CD4-positive, alpha-beta memory T cell (primary cell): ENCODE measurements around the gene PDSS2. TPM values are rescaled to one million over a fixed set of nuclear protein-coding genes. Genes with fewer than 3 reads are reported as not detected.
A peak's percentile ranks its signal among the peaks of the same experiment; 100 is the strongest.
"Not testable (repeated sequence)": the region's sequence is repeated elsewhere in the genome, so short reads cannot be mapped to it uniquely, and the experiment has no call there.

ENCODE experiments used
- CTCF ChIA-PET: fragments of 350-600 bp; sonication (Branson Sonifier 250); formaldehyde crosslinking; loops from one replicate; lab custom pipeline; 2021; ENCODE audit warnings: inconsistent platforms; ENCODE audit not compliant: partially characterized antibody; lab: Charles Lee
- POLR2A ChIA-PET: fragments of 350-600 bp; sonication (Branson Sonifier 250); formaldehyde crosslinking; loops from one replicate; lab custom pipeline; 2021; ENCODE audit not compliant: partially characterized antibody; lab: Charles Lee
- DNase-seq, 5 donors: peaks; one replicate each; pipeline versions ENCODE4 v3.0.0 to v3.0.0-alpha.2; 2020 to 2022; ENCODE audit warnings: mixed read lengths in 1 of 5
- H3K27ac ChIP-seq: one replicate; pipeline ENCODE4 v1.7.0; 2013; ENCODE audit warnings: low read depth, low read length
- H3K27me3 ChIP-seq: 2 replicates; pipeline ENCODE4 v1.7.0; 2013; ENCODE audit warnings: mild to moderate bottlenecking, low read length, moderate library complexity; ENCODE audit not compliant: insufficient read depth
- H3K36me3 ChIP-seq: 2 replicates; pipeline ENCODE4 v1.7.0; 2013; ENCODE audit warnings: mild to moderate bottlenecking, low read length, moderate library complexity; ENCODE audit not compliant: insufficient read depth
- H3K4me1 ChIP-seq: 2 replicates; pipeline ENCODE4 v1.7.0; 2013; ENCODE audit warnings: mild to moderate bottlenecking, low read length, moderate library complexity; ENCODE audit not compliant: insufficient read depth
- H3K4me3 ChIP-seq, 2 donors: one replicate each; pipeline ENCODE4 v1.7.0; 2013; ENCODE audit warnings: low read length in 2 of 2, mild to moderate bottlenecking in 1 of 2
- H3K9me3 ChIP-seq, 2 donors: one replicate each; pipeline ENCODE4 v1.7.0; 2013; ENCODE audit warnings: low read length in 2 of 2, control low read depth in 1 of 2; ENCODE audit not compliant: control insufficient read depth in 1 of 2
- H3K27ac Mint-ChIP-seq, 7 donors: one replicate each; pipeline ENCODE4 v1.8.0; 2020 to 2021; ENCODE audit warnings: mixed read lengths in 7 of 7, mild to moderate bottlenecking in 6 of 7, inconsistent platforms in 3 of 7, moderate library complexity in 3 of 7
- H3K27me3 Mint-ChIP-seq, 2 donors: one replicate each; pipeline ENCODE4 v1.8.0; 2020 to 2021; ENCODE audit warnings: mixed read lengths in 2 of 2
- H3K36me3 Mint-ChIP-seq, 2 donors: one replicate each; pipeline ENCODE4 v1.8.0; 2020 to 2021; ENCODE audit warnings: mixed read lengths in 2 of 2, inconsistent platforms in 1 of 2, mild to moderate bottlenecking in 1 of 2
- H3K4me1 Mint-ChIP-seq, 4 donors: one replicate each; pipeline ENCODE4 v1.8.0; 2020 to 2021; ENCODE audit warnings: mixed read lengths in 4 of 4, mild to moderate bottlenecking in 1 of 4
- H3K4me3 Mint-ChIP-seq, 8 donors: one replicate each; pipeline ENCODE4 v1.8.0; 2020 to 2021; ENCODE audit warnings: mixed read lengths in 8 of 8, mild to moderate bottlenecking in 7 of 8, moderate library complexity in 6 of 8, inconsistent platforms in 3 of 8
- H3K9me3 Mint-ChIP-seq, 8 donors: one replicate each; pipeline ENCODE4 v1.8.0; 2020 to 2021; ENCODE audit warnings: mixed read lengths in 8 of 8, mild to moderate bottlenecking in 5 of 8, inconsistent platforms in 3 of 8, moderate library complexity in 1 of 8
- intact Hi-C: fragments of 100-400 bp; cut with micrococcal nuclease; formaldehyde crosslinking; loops from one replicate; pipeline ENCODE4 v1.15.1; 2023
- polyA plus RNA-seq, 2 donors: library from polyadenylated mRNA; unstranded; fragments of 300-500 nt; fragmentation: Illumina TruSeq; gene quantifications; one replicate each; pipeline ENCODE4 v1.2.3, GENCODE V29; 2021
- total RNA-seq, 2 experiments: library from RNA; stranded (reverse); gene quantifications; one replicate each; pipeline ENCODE4 v1.2.3, GENCODE V29; 2021

The PDSS2 gene
- total and polyA plus RNA-seq, 4 experiments from 2014 or later: 10.0 to 14.3 (median 12.2) TPM

DNA sequence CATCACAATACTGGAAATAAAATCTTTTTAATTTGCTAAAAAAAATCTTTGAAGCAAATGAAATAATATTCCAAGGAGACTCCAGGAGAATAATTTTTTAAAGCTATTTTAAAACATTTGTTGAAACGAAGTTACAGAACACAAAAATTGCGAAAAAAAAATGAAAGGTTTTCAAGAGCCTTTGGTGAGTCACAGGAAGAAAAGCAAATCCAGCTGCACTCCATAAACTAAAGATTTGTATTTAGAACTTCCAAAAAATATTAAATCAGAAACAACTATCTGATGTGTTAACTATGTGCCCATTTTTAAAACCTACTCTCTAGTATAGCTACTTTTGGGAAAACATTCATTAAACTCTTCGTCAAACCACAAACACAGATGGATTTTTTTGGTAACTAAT, 23.6 kb downstream of the PDSS2 start:
- Histone ChIP-seq H3K4me3 (no peak overlapping the region), H3K36me3 (no peaks in the 10 kb centered on the region), H3K27ac (no peak overlapping the region), H3K9me3 (no peaks in the 10 kb centered on the region), H3K27me3 (no peaks in the 10 kb centered on the region), H3K4me1 (no peaks in the 10 kb centered on the region)
- CTCF ChIA-PET: no interaction called here
- POLR2A ChIA-PET: no interaction called here
- Mint-ChIP-seq H3K9me3 (no peaks in the 10 kb centered on the region), H3K27ac (no peak overlapping the region), H3K27me3 (no peaks in the 10 kb centered on the region), H3K4me3 (no peak overlapping the region), H3K36me3 (peaks cover 8 to 14% of the 10 kb centered on the region in 2 donors), H3K4me1 (peaks cover 17 to 32% (median 26%) of the 10 kb centered on the region in 4 donors)
- no peak for DNase-seq
- intact Hi-C loops: no loop called here

DNA sequence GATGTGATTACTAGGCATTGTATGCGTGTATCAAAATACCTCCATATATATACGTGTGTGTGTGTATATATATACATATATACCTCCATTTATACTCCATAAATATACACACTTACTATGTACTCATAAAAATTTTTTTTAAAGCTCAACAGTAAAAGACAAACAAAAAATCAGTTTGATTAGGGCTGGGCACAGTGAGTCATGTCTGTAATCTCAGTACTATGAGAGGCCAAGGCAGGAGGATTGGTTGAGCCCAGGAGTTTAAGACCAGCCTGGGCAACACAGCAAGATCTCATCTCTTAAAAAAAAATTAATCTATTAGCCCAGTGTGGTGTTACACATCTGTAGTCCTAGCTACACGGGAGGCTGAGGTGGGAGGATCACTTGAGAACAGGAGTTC, 24.6 kb downstream of the PDSS2 start:
- Histone ChIP-seq H3K4me1 (no peaks in the 10 kb centered on the region), H3K4me3 (no peak overlapping the region), H3K27ac (no peak overlapping the region), H3K27me3 (no peaks in the 10 kb centered on the region), H3K9me3 (no peaks in the 10 kb centered on the region), H3K36me3 (no peaks in the 10 kb centered on the region)
- ChIA-PET CTCF (interaction anchor here (0.7 kb wide), 1 partner anchor 1404 kb away, joined by 3 read pairs; no protein-coding TSS in a partner anchor), POLR2A (no interaction called here)
- Mint-ChIP-seq H3K36me3 (peaks cover 6 to 14% of the 10 kb centered on the region in 2 donors), H3K4me1 (peaks cover 14 to 29% (median 24%) of the 10 kb centered on the region in 4 donors), H3K27ac (no peak overlapping the region), H3K4me3 (no peak overlapping the region), H3K9me3 (no peaks in the 10 kb centered on the region), H3K27me3 (no peaks in the 10 kb centered on the region)
- DNase-seq: no peak
- intact Hi-C loops: no loop called here

GRCh38 chr6:107425951-107426350, 33.4 kb downstream of the PDSS2 start:
- H3K27ac ChIP-seq, H3K4me3 Mint-ChIP-seq, H3K4me3 ChIP-seq, DNase-seq, H3K4me1 ChIP-seq, POLR2A ChIA-PET, H3K9me3 ChIP-seq, intact Hi-C loops, H3K27me3 ChIP-seq, H3K27me3 Mint-ChIP-seq, H3K27ac Mint-ChIP-seq, CTCF ChIA-PET, H3K36me3 ChIP-seq: not testable (repeated sequence)
- peaks cover 24 to 32% of the 10 kb centered on the region in 2 donors for H3K36me3 Mint-ChIP-seq
- peaks cover 6 to 12% (median 11%) of the 10 kb centered on the region in 4 donors for H3K4me1 Mint-ChIP-seq
- H3K9me3 Mint-ChIP-seq: peaks cover 3 to 29% (median 15%) of the 10 kb centered on the region in 8 donors

DNA sequence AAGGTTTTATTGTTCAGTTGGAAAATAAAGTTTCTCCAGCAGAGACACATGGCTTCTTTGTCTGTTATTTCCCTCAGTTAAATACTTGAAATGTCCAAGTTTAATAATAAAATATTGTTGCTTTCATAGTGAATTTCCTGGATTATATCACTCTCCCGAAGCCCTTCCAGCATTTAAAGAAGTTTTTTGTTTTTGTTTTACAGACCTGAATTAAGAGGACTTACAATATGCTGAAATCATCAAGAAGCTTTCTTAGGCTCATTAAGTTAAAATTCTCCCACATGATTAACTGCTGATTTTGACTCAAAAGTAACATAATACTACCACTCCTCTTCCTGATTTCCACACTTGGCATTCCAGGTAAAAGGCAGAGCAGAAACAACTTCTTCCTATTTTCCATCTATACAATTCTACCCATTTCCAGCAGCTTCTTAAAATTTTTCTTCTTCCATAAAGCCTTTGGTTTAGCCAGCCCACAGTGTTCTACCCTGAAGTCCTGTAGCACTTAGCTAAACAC, 35.8 kb downstream of the PDSS2 start:
- Histone ChIP-seq H3K9me3 (peaks cover 0 to 7% of the 10 kb centered on the region in 2 donors), H3K27ac (no peak overlapping the region), H3K27me3 (no peaks in the 10 kb centered on the region), H3K4me1 (no peaks in the 10 kb centered on the region), H3K36me3 (no peaks in the 10 kb centered on the region), H3K4me3 (no peak overlapping the region)
- Mint-ChIP-seq H3K4me3 (no peak overlapping the region), H3K27ac (no peak overlapping the region), H3K36me3 (peaks cover 19 to 31% of the 10 kb centered on the region in 2 donors), H3K9me3 (peaks cover 3 to 26% (median 15%) of the 10 kb centered on the region in 8 donors), H3K4me1 (peaks cover 18 to 24% (median 21%) of the 10 kb centered on the region in 4 donors), H3K27me3 (no peaks in the 10 kb centered on the region)
- DNase-seq: no peak
- ChIA-PET POLR2A (no interaction called here), CTCF (interaction anchor here (1.2 kb wide), 1 partner anchor 13 kb away, joined by 5 read pairs; no protein-coding TSS in a partner anchor)
- intact Hi-C loops: no loop called here

GRCh38 chr6:107421696-107422256, 37.6 kb downstream of the PDSS2 start:
- intact Hi-C loops: no loop called here
- Histone ChIP-seq H3K27ac (no peak overlapping the region), H3K27me3 (no peaks in the 10 kb centered on the region), H3K4me1 (no peaks in the 10 kb centered on the region), H3K36me3 (no peaks in the 10 kb centered on the region), H3K4me3 (no peak overlapping the region), H3K9me3 (peaks cover 0 to 7% of the 10 kb centered on the region in 2 donors)
- H3K9me3 Mint-ChIP-seq: peaks cover 3 to 16% (median 9%) of the 10 kb centered on the region in 8 donors
- CTCF ChIA-PET: no interaction called here
- no peaks in the 10 kb centered on the region for H3K27me3 Mint-ChIP-seq
- H3K36me3 Mint-ChIP-seq: peaks cover 13 to 25% of the 10 kb centered on the region in 2 donors
- POLR2A ChIA-PET: no interaction called here
- H3K4me3 Mint-ChIP-seq: no peak overlapping the region
- H3K4me1 Mint-ChIP-seq: peaks cover 19 to 27% (median 25%) of the 10 kb centered on the region in 4 donors
- no peak overlapping the region for H3K27ac Mint-ChIP-seq
- DNase-seq: no peak

GRCh38 chr6:107419733-107420132, 39.6 kb downstream of the PDSS2 start:
- Mint-ChIP-seq H3K4me3 (no peak overlapping the region), H3K9me3 (no peaks in the 10 kb centered on the region), H3K27ac (no peak overlapping the region), H3K27me3 (no peaks in the 10 kb centered on the region), H3K4me1 (peaks cover 18 to 24% (median 19%) of the 10 kb centered on the region in 4 donors), H3K36me3 (peaks cover 5 to 16% of the 10 kb centered on the region in 2 donors)
- peak in 1 of 5 donors; percentile 1 for DNase-seq
- ChIA-PET POLR2A (no interaction called here), CTCF (no interaction called here)
- intact Hi-C loops: no loop called here
- no peak overlapping the region for H3K4me3 ChIP-seq
- no peaks in the 10 kb centered on the region for H3K9me3 ChIP-seq
- H3K27me3 ChIP-seq: no peaks in the 10 kb centered on the region
- H3K27ac ChIP-seq: no peak overlapping the region
- H3K36me3 ChIP-seq: no peaks in the 10 kb centered on the region
- H3K4me1 ChIP-seq: no peaks in the 10 kb centered on the region

DNA sequence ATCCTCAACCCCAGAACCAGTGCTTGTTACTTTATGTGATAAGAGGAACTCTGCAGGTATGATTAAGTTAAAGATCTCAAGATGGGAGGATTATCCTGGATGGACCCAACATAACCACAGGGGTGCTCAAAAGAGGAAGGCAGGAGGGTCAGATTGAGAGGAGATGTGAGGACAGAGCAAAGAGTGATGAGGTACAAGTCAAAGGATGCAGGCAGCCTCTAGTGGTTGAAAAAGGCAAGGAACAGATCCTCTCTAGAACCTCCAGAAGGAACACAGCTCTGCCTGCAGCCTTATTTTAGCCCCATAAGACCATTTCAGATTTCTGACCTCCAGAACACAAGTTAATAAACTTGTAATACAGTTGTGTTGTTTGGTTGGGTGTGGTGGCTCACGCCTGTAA, 41.2 kb downstream of the PDSS2 start:
- Mint-ChIP-seq H3K4me1 (peaks cover 13 to 19% (median 18%) of the 10 kb centered on the region in 4 donors), H3K27ac (no peak overlapping the region), H3K4me3 (no peak overlapping the region), H3K27me3 (no peaks in the 10 kb centered on the region), H3K9me3 (no peaks in the 10 kb centered on the region), H3K36me3 (peaks cover 7 to 21% of the 10 kb centered on the region in 2 donors)
- Histone ChIP-seq H3K36me3 (no peaks in the 10 kb centered on the region), H3K27me3 (no peaks in the 10 kb centered on the region), H3K9me3 (no peaks in the 10 kb centered on the region), H3K4me3 (no peak overlapping the region), H3K4me1 (no peaks in the 10 kb centered on the region), H3K27ac (no peak overlapping the region)
- intact Hi-C loops: no loop called here
- DNase-seq: no peak
- CTCF ChIA-PET: no interaction called here
- POLR2A ChIA-PET: no interaction called here
